HG02870 (cell line): ENCODE measurements around the gene ALG12.
"Not testable (repeated sequence)": the region's sequence is repeated elsewhere in the genome, so short reads cannot be mapped to it uniquely, and the experiment has no call there.

ENCODE experiments used
- ATAC-seq: cut with Tn5 transposase; IDR thresholded peaks from one replicate; pipeline ENCODE4 v1.9.1; 2021; ENCODE audit warnings: mild to moderate bottlenecking, moderate library complexity; ENCODE audit not compliant: unreplicated experiment

ALG12 gene

DNA sequence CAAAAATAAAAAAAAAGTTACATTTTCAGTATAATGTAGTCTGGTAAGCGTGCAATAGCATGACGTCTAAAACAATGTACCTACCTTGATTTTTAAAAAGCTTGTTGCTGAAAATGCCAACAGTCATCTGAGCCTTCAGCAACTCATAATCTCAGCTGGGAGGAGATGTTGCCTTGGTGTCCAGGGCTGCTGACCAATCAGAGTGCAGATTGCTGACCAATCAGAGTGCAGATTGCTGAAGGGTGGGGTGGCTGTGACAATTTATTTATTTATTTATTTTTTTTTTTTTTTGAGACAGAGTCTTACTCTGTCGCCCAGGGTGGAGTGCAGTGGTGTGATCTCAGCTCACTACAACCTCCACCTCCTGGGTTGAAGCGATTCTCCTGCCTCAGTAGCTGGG, 46.8 kb downstream of the ALG12 start:
- no peak for ATAC-seq

DNA sequence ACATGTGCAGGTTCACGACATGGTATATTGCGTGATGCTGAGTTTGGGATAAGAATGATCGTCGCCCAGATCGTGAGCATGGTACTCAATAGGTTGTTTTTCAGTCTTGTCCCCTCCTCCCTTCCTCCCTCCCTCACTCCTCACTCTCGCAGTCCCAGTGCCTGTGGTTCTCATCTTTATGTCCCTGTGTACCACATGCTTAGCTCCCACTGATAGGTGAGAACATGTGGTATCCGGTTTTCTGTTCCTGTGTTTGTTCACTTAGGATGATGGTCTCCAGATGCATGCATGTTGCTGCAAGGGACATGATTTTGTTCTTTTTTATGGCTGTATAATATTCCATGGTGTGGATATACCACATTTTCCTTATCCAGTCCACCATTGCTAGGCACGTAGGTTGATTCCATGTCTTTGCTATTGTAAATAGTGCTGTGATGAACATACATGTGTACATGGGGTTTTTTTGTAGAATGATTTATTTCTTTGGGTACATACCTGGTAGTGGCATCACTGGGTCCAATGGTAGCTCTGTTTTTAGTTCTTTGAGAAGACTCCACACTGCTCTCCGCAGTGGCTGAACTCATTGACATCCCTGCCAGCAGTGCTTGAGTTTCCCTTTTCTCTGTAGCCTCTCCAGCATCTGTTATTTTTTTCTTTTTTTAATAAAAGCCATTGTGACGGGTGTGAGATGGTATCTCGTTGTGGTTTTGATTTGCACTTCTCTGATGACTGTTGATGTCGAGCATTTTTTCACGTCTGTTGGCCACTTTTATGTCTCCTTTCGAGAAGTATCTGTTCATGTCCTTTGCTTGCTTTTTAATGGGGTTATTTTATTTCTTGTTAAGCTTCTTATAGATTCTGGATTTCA, 48.2 kb downstream of the ALG12 start:
- ATAC-seq, result no peak

GRCh38 chr22:49869086-49869830, 49.0 kb downstream of the ALG12 start:
- no peak for ATAC-seq

DNA sequence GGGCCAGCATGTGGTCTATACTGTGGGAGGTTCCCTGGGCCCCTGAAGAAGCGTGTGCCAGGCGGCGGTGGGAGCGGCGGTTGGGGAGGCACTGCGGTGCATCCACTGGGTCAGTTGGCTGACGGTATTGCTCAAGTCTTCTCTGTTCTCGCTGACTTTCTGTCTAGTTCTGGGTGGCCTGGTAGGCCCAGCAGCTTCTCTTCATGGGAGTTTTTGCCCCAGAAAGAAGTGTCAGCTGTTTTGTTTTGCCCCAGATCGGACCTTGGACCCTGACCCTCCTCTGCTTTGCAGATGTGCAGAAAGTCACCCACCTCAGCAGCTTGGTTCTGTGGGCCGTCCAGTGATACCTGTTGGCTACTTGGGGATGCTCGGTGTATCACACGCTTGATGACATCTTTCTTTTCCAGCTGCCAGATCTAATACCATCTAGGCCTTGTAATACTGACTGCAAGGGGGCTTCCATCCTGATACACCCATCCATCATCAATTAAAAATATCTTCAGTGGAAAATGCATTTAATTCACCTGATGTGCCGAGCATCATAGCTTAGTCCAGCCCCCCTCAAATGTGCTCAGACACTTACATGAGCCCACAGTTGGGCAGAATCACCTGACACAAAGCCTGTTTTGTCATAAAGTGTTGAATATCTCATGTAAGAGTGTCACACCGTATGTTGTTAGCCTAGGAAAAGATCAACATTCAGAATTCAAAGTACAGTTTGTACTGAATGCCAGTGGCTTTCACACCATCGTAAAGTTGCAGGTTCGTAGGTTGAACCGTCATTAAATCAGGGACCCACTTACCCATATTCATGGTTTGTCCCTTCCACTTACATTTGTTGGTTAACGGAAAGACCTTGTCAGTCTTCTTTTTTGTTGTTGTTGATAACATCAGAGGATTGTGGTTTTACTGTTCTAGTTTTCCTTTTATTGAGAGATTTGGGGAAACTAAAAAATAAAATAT, 50.7 kb downstream of the ALG12 start:
- ATAC-seq, result no peak

DNA sequence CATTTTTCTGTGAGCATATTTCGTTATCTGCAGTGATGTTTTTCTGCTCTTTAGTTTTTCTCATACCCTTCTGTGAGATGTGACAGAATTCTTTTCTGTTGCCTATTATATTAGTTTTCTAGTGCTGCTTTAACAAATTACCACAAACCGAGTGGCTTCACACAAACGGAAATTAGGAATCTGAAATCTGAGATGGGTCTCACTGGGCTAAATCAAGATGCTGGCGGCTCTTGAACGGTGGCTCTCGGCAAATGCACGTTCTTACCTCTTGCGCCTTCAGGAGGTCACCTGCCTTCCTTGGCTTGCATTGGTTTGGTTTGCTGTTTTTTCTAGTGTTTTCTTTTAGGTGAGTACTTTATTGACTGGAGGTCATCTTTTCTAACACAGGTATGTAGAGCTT, 51.6 kb downstream of the ALG12 start:
- no peak for ATAC-seq

DNA sequence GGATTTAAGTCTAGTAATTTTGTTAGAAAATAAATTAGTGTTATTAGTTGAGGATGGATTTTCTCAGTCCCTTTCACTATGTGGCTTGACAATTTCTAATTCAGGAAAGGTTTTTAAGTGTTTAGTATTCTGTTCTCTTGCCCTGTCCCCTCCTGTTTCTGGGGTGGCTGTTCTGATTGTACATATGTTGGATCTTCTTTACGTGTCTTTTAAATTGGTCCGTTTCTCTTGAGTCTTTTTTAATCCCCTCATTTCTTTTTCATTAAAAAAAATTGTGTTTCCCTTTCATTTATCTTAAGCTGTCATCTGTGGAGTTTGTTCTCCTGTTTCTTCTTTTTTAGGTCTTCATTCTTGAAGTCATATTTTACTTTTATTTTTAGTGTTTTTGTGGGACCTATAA, 52.1 kb downstream of the ALG12 start:
- ATAC-seq, result no peak

GRCh38 chr22:49865156-49865555, 53.1 kb downstream of the ALG12 start:
- no peak for ATAC-seq

DNA sequence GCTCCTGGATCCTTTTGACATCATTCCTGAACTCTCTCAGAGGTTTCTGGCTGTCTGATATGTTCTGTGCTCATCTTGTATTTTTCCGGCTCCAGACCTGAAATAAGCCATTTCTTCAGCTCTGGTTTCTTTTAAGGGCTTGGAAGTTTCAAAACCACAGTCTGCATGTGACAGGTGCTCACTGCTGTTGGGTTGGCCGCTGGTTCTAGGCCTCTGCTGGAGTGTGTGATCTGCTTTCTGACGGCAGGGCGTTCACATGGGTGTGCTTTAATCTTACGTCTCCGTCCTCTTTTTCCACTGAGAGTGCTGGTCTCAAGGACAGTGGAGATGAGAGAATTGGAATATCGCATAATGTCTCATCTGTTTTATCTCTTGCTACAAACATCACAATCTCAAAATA, 54.3 kb downstream of the ALG12 start:
- ATAC-seq, result no peak

GRCh38 chr22:49862496-49862776, 55.8 kb downstream of the ALG12 start:
- ATAC-seq, result no peak

- no peak for ATAC-seq
These were observed 56.4 kb downstream of the ALG12 start for GRCh38 chr22:49861642-49862495.

- ATAC-seq, result no peak
These were observed 59.4 kb downstream of the ALG12 start for GRCh38 chr22:49858827-49859226.

DNA sequence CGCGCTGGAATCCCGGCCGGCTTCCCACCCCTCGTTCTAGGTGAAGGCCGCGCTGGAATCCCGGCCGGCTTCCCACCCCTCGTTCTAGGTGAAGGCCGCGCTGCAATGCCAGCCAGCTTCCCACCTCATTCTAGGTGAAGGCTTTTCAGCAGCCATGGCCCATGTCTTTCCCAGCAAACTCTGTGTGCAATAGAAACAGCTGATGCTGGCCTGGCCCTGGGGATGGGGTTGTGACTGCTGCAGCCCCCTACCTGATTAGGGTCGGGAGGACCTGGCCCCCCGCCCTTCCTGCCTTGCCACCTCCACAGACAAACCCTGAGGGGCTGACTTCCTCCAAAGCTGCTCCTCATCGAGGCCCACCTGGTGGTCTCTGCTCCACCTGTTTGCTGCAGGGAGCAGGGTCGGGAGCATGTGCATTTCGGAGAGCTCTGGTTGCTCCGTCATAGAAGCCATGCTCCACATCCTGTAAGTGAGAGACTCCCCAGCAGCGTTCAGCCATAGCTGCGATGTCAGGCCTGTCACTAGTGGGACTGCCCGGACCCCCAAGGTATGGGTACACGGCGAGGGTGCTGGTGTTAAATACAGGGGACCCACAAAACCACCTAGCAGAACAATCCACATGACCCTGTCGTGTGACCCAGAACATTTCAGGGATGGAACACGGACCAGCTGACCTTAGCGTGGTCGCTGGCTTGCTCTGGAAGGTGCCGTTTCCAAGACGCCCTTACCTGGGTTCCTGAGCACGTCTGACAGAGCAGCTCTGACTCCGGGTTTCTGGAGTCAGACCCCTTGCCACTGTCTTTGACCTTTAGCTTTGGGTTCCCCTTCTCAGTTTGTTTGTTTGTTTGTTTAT, 61.2 kb downstream of the ALG12 start:
- ATAC-seq, result no peak

GRCh38 chr22:49856343-49856742, 61.9 kb downstream of the ALG12 start:
- ATAC-seq, result no peak

- no peak for ATAC-seq
These were observed 62.9 kb downstream of the ALG12 start for GRCh38 chr22:49855251-49855911.

GRCh38 chr22:49853981-49854831, 64.0 kb downstream of the ALG12 start:
- peak; percentile 19 for ATAC-seq

DNA sequence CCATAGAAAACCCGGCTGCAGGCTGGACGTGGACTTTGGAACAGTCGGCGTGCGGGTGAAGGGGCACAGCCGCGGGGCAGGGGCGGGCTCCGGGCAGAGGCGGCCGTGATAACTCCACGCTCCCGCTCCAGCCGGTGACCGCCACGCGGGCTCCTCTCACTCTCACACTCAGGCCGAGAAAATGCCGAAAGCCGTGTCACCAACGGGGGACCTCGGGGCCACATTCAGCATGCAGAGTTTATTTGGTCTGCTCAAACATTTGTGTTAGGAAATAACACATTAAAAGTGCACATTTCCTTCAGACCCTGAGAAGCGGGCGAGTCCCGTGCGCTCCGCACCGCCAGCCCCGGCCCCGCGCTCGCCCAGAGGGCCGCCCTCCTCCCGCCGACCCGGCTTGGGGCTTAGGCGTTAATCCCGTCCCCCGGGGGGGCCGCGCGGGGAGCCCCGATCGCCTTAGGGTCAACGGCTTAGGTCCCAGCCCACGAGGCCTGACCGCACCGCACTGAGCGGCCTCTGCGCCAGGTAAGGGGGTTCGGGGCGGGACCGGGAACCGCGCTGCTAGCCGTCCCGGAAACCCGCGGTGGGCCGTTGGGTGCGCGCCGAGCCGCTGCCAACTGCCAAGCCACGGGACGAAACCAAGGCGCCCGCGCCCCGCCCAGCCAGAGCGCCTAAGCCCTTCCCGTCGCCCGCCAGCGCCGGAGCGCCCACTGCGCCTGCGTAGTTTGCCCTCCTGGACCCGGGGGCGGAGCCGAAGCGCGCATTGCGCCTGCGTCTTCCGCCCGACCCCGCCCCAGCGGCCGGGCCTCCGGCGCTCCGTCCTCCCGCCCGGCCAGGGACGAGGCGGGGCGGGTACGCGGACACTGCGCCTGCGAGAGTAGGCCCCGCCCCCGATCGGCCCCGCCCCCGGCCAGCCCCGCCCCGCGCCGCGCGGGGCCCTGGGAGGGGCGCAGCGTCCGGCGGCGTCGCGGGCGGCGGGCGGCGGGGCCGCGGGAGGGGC, 65.0 kb downstream of the ALG12 start, which contains the start of gene ZBED4:
TSS of gene ZBED4 (plus strand) at position 947 of the 997 bp plus-strand sequence. CDS start 29,819 bp downstream, outside the sequence.
- peak; percentile 78 for ATAC-seq

GRCh38 chr22:49852568-49852897, 65.7 kb downstream of the ALG12 start:
- ATAC-seq, result not testable (repeated sequence)
